Heart left ventricle (tissue), 16 donors: ENCODE results near the gene AKT1. TPM values are rescaled to one million over a fixed set of nuclear protein-coding genes. Genes with fewer than 3 reads are reported as not detected.

Experiments
- ATAC-seq, 4 donors: fragments of 200-7000 bp; cut with Tn5 transposase; one replicate each; pipeline ENCODE4 v1.9.1; 2020 to 2022; ENCODE audit warnings: moderate library complexity in 4 of 4, mild to moderate bottlenecking in 3 of 4, moderate number of reproducible peaks in 1 of 4
- DNase-seq, 5 donors: peaks; one replicate each; pipeline ENCODE4 v3.0.0-alpha.2; 2020
- H3K27ac ChIP-seq, 12 donors: fragments of 200-600 bp; sonication (generic) in 4 of 12; one replicate each; pipeline versions ENCODE4 v1.5.0 to v1.8.0; 2016 to 2022; ENCODE audit warnings: mild to moderate bottlenecking in 2 of 12
- H3K27me3 ChIP-seq, 9 donors: fragments of 200-600 bp; sonication (generic) in 2 of 9; one replicate each; pipeline versions ENCODE4 v1.5.1 to v1.8.0; 2016 to 2022; ENCODE audit warnings: mild to moderate bottlenecking in 3 of 9
- H3K36me3 ChIP-seq, 9 donors: fragments of 200-600 bp; sonication (generic) in 2 of 9; one replicate each; pipeline versions ENCODE4 v1.5.0 to v1.8.0; 2018 to 2022; ENCODE audit warnings: mild to moderate bottlenecking in 2 of 9
- H3K4me1 ChIP-seq, 12 donors: fragments of 200-600 bp; sonication (generic) in 4 of 12; one replicate each; pipeline versions ENCODE4 v1.5.0 to v1.8.0; 2016 to 2022; ENCODE audit warnings: mild to moderate bottlenecking in 3 of 12
- H3K4me3 ChIP-seq, 12 donors: fragments of 200-600 bp; sonication (generic) in 4 of 12; one replicate each; pipeline versions ENCODE4 v1.5.0 to v1.8.0; 2017 to 2022; ENCODE audit warnings: mild to moderate bottlenecking in 9 of 12, moderate library complexity in 4 of 12
- H3K9me3 ChIP-seq, 12 donors: fragments of 200-600 bp; sonication (generic) in 4 of 12; one replicate each; pipeline versions ENCODE4 v1.5.0 to v1.8.0; 2016 to 2022; ENCODE audit warnings: mild to moderate bottlenecking in 1 of 12
- POLR2A ChIP-seq, 2 donors: fragments of 450-650 bp; IDR thresholded peaks; one replicate each; pipeline ENCODE4 v1.6.1; 2017; ENCODE audit warnings: antibody characterized with exemption in 2 of 2, mild to moderate bottlenecking in 2 of 2, moderate library complexity in 2 of 2
- WGBS, 4 donors: extraction: QIAGEN DNeasy Blood & Tissue Kit in 2 of 4; methylation state at CpG; one replicate each; pipeline versions ENCODE4 v1.1.5 to v1.1.7; 2013 to 2018; 5-methylcytosine and 5-hydroxymethylcytosine counted together
- intact Hi-C, 10 donors: fragments of 100-400 bp; cut with DNase I; formaldehyde crosslinking; loops; one replicate each; pipeline versions ENCODE4 v1.11.1 to v1.14.2; 2022
- polyA plus RNA-seq, 2 donors: library from polyadenylated mRNA; stranded (reverse); fragments of 200-250 nt; gene quantifications; one replicate each; pipeline ENCODE4 v1.2.3, GENCODE V29; 2013
- total RNA-seq, 9 donors: library from RNA; depleted of rRNA in 2 of 9; stranded (reverse); fragments of >200 nt in 2 of 9; fragmentation: NEBNext Ultra II Directional in 3 of 9; extraction: Animal tissue kit (Norgen Biotek cat#: 25700) in 3 of 9; gene quantifications; one replicate each; pipeline versions ENCODE4 v1.1.0 to v1.2.4, GENCODE V29; 2016 to 2023
- TF ChIP-seq, protein P1 (sequence below), 12 donors: fragments of 200-600 bp; sonication (generic) in 4 of 12; IDR thresholded peaks; one replicate each; pipeline versions ENCODE4 v1.5.0 to v1.8.0; 2018 to 2022; ENCODE audit warnings: antibody characterized with exemption in 12 of 12, mild to moderate bottlenecking in 5 of 12
- donor health status: ischemic (EF 13 %, LVEDD 7.1; RV severe dilation, severe dysfunction).
- donor health status: healthy with polysubstance abuse.
- donor health status: DM: no; HTN: yes; CAD: no.
- donor health status: DM: no; HTN: no; CAD: no.
- donor health status: ischemic (EF 25% LVEDD 6.9; RV normal size, moderate dysfunction).
- donor health status: ischemic (EF 25% LVEDD 5.7; RV mildly dilated, moderate dysfunction).
- donor health status: healthy.
- donor health status: DM: yes; HTN: yes; CAD: no.
- donor health status: ischemic (EF 35%, LVEDD 5.7; RV mildly dilated, moderate dysfunction).
- donor health status: nonischemic (EF 11% LVEDD 7.7; RV severe dilation, severe dysfunction).
- donor health status: DM: yes; HTN: yes; CAD: no.
- donor health status: PGD.
- donor health status: ischemic (EF 29% LVEDD 5.4; RV normal size, mild dysfunction).
- donor health status: nonischemic (EF 23%, LVEDD 6.1; RV moderate dilation, normal function).

The AKT1 gene
- total and polyA plus RNA-seq, 11 donors, result 108 to 173 (median 135) TPM

GRCh38 chr14:104786726-104787675 lies 8.5 kb downstream of the AKT1 start:
- TF ChIP-seq POLR2A (IDR thresholded peaks at IDR 0.05), result no peak
- H3K27ac ChIP-seq, result peak overlapping the region in 3 of 12 donors; percentile 5 to 78 (median 10)
- no peak for ATAC-seq
- H3K36me3 ChIP-seq, result peaks cover 0 to 60% (median 35%) of the 10 kb centered on the region in 9 donors
- DNase-seq, result peak in 1 of 5 donors; percentile 21
- H3K4me1 ChIP-seq, result peaks cover 0 to 67% (median 30%) of the 10 kb centered on the region in 12 donors
- intact Hi-C loops, result no loop called here
- whole genome bisulfite sequencing, 4 donors, result 85 to 92% (median 85%) methylated on average over 23 to 30 of the region's 30 CpGs
- H3K9me3 ChIP-seq, result no peaks in the 10 kb centered on the region
- no peak overlapping the region for H3K4me3 ChIP-seq
- no peaks in the 10 kb centered on the region for H3K27me3 ChIP-seq

DNA sequence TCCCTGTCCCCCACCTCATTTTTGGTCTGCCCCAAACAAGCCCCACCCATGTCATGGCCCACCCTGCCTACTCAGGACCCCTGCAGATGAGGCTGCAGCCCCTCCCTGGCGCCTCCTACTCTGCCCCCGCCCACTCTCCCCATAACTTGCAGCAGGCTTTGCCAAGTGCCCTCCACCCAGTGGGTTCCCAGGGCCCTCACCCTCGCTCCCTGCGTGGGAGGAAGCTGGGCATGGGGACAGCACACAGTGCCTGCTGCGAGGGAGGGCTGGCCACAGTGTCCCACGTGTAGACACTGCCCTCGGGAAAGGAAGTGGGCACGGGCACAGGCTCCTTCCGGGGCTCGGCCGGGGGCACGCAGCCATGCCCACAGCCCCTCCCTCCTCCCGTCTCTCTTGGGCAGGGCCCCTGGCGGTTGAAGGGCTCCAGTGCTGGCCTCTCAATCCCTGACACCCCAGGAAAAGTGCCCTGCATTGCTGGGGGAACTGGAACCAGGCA lies 9.4 kb downstream of the AKT1 start:
- Histone ChIP-seq H3K4me3 (no peak overlapping the region), H3K27me3 (no peaks in the 10 kb centered on the region), H3K27ac (peak overlapping the region in 2 of 12 donors; percentile 8 to 10), H3K9me3 (no peaks in the 10 kb centered on the region), H3K36me3 (peaks cover 0 to 53% (median 28%) of the 10 kb centered on the region in 9 donors), H3K4me1 (peaks cover 0 to 59% (median 23%) of the 10 kb centered on the region in 12 donors)
- TF ChIP-seq POLR2A (IDR thresholded peaks at IDR 0.05), result no peak
- peak in 2 of 5 donors; percentile 30 to 59 for DNase-seq
- ATAC-seq, result peak; percentile 25 to 58 (median 32)
- 51 to 74% (median 62%) methylated on average over 11 to 12 of the region's 14 CpGs for whole genome bisulfite sequencing, 4 donors
- intact Hi-C loops, result no loop called here

DNA sequence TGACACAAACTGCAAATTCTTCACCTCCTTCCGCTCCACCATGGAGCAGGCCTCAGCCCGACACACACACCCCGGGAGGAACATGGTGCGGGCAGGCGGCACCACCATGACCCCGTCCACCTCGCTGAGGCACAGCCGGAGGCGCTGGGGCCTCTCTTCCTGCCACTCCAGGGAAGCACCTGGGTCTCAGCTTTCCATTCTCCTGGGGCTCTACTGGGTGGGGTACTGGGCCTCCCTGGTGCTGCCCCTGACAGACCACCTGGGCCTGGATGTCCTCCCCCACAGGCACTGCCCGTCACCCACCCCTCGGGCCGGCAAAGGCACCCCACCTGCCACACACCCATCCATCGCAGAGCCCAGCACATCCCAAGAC lies 9.9 kb downstream of the AKT1 start:
- Histone ChIP-seq H3K4me3 (no peak overlapping the region), H3K36me3 (peaks cover 0 to 53% (median 25%) of the 10 kb centered on the region in 9 donors), H3K9me3 (no peaks in the 10 kb centered on the region), H3K4me1 (peaks cover 0 to 55% (median 20%) of the 10 kb centered on the region in 12 donors), H3K27me3 (no peaks in the 10 kb centered on the region), H3K27ac (no peak overlapping the region)
- TF ChIP-seq, protein P1, sequence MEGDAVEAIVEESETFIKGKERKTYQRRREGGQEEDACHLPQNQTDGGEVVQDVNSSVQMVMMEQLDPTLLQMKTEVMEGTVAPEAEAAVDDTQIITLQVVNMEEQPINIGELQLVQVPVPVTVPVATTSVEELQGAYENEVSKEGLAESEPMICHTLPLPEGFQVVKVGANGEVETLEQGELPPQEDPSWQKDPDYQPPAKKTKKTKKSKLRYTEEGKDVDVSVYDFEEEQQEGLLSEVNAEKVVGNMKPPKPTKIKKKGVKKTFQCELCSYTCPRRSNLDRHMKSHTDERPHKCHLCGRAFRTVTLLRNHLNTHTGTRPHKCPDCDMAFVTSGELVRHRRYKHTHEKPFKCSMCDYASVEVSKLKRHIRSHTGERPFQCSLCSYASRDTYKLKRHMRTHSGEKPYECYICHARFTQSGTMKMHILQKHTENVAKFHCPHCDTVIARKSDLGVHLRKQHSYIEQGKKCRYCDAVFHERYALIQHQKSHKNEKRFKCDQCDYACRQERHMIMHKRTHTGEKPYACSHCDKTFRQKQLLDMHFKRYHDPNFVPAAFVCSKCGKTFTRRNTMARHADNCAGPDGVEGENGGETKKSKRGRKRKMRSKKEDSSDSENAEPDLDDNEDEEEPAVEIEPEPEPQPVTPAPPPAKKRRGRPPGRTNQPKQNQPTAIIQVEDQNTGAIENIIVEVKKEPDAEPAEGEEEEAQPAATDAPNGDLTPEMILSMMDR (IDR thresholded peaks at IDR 0.05), result no peak
- TF ChIP-seq POLR2A (IDR thresholded peaks at IDR 0.05), result no peak
- DNase-seq (peak in 1 of 5 donors; percentile 27), ATAC-seq (no peak)
- WGBS, 4 donors, result 89 to 90% (median 90%) methylated on average over 13 of the region's 13 CpGs
- intact Hi-C loops, result no loop called here

GRCh38 chr14:104784846-104785707 lies 10.5 kb downstream of the AKT1 start:
- no peaks in the 10 kb centered on the region for H3K9me3 ChIP-seq
- WGBS, 4 donors, result 82 to 90% (median 84%) methylated on average over 9 to 36 of the region's 36 CpGs
- H3K27ac ChIP-seq, result peak overlapping the region in 1 of 12 donors; percentile 25
- no peaks in the 10 kb centered on the region for H3K27me3 ChIP-seq
- ATAC-seq (no peak), DNase-seq (peak in 1 of 5 donors; percentile 27)
- no peak for TF ChIP-seq POLR2A (IDR thresholded peaks at IDR 0.05)
- TF ChIP-seq, protein P1 (IDR thresholded peaks at IDR 0.05), result no peak
- H3K4me1 ChIP-seq, result peaks cover 0 to 50% (median 19%) of the 10 kb centered on the region in 12 donors
- intact Hi-C loops, result no loop called here
- no peak overlapping the region for H3K4me3 ChIP-seq
- H3K36me3 ChIP-seq, result peaks cover 0 to 51% (median 24%) of the 10 kb centered on the region in 9 donors
